ENCODE data around the gene ABHD17A. TPM values are rescaled to one million over a fixed set of nuclear protein-coding genes. Genes with fewer than 3 reads are reported as not detected.

ABHD17A gene
- polyA plus RNA-seq, 1 experiment: 30.8 TPM

GRCh38 chr19:1917146-1917545, 31.9 kb upstream of the ABHD17A start:
- Histone ChIP-seq H3K9me3 (ENCODE audit: control insufficient read depth, insufficient read depth, low read length) (peaks cover 9% of the 10 kb centered on the region; the same call in 1 of the 2 replicates), H3K27ac (ENCODE audit: low read depth, low read length) (no peak overlapping the region), H3K4me3 (ENCODE audit: low read depth, low read length) (no peak overlapping the region), H3K27me3 (ENCODE audit: control insufficient read depth, insufficient read depth, low read length) (no peaks in the 10 kb centered on the region)
- TF ChIP-seq CTCF (IDR thresholded peaks at IDR 0.05; ENCODE audit: low read depth, low read length): no peak
- ChIA-PET POLR2A (no interaction called here), CTCF (interaction anchor here (4.3 kb wide), 1 partner anchor 13 kb away, joined by 15 read pairs; no protein-coding TSS in a partner anchor)
- no peak for DNase-seq (ENCODE audit: low read depth, low spot score)

DNA sequence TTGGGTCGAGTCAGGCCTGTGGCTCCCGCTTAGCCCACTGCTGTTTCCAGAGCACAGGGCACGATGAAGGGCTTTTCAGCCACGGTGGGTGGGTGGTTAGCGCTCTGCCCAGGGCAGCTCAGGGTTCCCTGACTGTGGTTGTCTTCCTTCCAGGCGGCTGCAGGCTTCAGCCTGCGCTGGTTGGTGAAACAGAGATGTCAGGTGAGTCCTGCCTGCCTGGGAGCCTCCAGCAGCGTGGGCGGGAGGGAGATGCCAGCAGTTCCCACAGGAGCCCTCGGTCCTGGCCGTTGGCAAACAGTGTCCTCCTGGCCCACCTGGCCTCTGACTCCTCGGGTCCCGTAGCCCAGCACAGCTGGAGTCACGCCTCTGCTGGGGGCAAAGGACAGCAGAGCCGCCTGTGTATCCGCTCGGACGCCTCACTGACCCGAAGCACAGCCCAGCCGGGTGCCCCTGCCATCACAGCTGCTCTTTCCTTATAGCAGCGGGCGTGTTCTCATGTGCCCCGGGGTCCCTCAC, 29.6 kb upstream of the ABHD17A start:
- Histone ChIP-seq H3K27me3 (ENCODE audit: control insufficient read depth, insufficient read depth, low read length) (no peaks in the 10 kb centered on the region), H3K27ac (ENCODE audit: low read depth, low read length) (no peak overlapping the region), H3K4me3 (ENCODE audit: low read depth, low read length) (no peak overlapping the region), H3K9me3 (ENCODE audit: control insufficient read depth, insufficient read depth, low read length) (peaks cover 9% of the 10 kb centered on the region; the same call in 1 of the 2 replicates)
- DNase-seq (ENCODE audit: low read depth, low spot score): no peak
- POLR2A ChIA-PET: no interaction called here
- no peak for TF ChIP-seq CTCF (IDR thresholded peaks at IDR 0.05; ENCODE audit: low read depth, low read length)
- CTCF ChIA-PET: interaction anchor here (1.1 to 4.3 kb wide), 2 partner anchors 13 to 15 kb away, joined by 3 to 15 read pairs; no protein-coding TSS in a partner anchor

- ChIA-PET CTCF (interaction anchor here (4.3 kb wide), 1 partner anchor 16 kb away, joined by 15 read pairs; no protein-coding TSS in a partner anchor), POLR2A (no interaction called here)
- no peak for DNase-seq (ENCODE audit: low read depth, low spot score)
- TF ChIP-seq CTCF (IDR thresholded peaks at IDR 0.05; ENCODE audit: low read depth, low read length): no peak
- Histone ChIP-seq H3K27ac (ENCODE audit: low read depth, low read length) (no peak overlapping the region), H3K4me3 (ENCODE audit: low read depth, low read length) (no peak overlapping the region), H3K27me3 (ENCODE audit: control insufficient read depth, insufficient read depth, low read length) (no peaks in the 10 kb centered on the region), H3K9me3 (ENCODE audit: control insufficient read depth, insufficient read depth, low read length) (peaks cover 9% of the 10 kb centered on the region; the same call in 1 of the 2 replicates)
Measured at GRCh38 chr19:1913781-1914577, 28.7 kb upstream of the ABHD17A start.

DNA sequence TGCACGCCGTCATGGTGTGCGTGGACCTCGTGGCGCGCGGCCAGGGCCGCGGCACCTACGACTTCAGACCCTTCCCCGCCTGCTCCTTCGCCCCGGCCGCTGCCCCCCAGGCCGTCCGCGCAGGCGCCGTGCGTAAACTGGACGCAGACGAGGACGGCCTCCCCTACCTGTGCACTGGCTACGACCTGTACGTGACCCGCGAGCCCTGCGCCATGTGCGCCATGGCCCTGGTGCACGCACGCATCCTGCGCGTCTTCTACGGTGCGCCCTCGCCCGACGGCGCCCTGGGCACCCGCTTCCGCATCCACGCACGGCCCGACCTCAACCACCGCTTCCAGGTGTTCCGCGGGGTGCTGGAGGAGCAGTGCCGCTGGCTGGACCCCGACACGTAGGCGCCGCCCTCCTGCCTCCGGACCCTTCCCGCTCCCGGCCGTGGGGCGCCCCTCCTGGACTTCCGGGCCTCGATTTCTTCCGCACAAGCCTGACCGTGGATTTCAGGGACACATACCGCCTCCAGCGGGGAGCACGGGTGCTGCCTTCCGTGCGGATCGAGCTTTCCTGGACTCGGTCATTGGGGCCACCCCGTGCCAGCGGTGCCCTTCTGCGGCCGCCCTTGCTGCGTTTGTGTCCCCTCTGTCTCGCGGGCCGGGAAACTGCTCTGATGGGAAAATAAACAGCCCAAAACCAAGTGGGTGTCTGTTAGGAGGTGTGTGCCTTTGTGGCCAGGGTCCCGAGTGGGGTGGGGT, 27.6 kb upstream of the ABHD17A start:
- Histone ChIP-seq H3K27ac (ENCODE audit: low read depth, low read length) (no peak overlapping the region), H3K4me3 (ENCODE audit: low read depth, low read length) (no peak overlapping the region), H3K9me3 (ENCODE audit: control insufficient read depth, insufficient read depth, low read length) (peaks cover 9% of the 10 kb centered on the region; the same call in 1 of the 2 replicates), H3K27me3 (ENCODE audit: control insufficient read depth, insufficient read depth, low read length) (no peaks in the 10 kb centered on the region)
- ChIA-PET POLR2A (no interaction called here), CTCF (interaction anchor here (4.3 kb wide), 1 partner anchor 17 kb away, joined by 15 read pairs; no protein-coding TSS in a partner anchor)
- TF ChIP-seq CTCF (IDR thresholded peaks at IDR 0.05; ENCODE audit: low read depth, low read length): no peak
- no peak for DNase-seq (ENCODE audit: low read depth, low spot score)

All from AG04450 (cell line).